HepG2 (cell line): ENCODE measurements around the gene ADARB2. TPM values are rescaled to one million over a fixed set of nuclear protein-coding genes. Genes with fewer than 3 reads are reported as not detected.

Experiments
- ATAC-seq: fragments of 200-7000 bp; cut with Tn5 transposase; 3 replicates; pipeline ENCODE4 v1.9.1; 2020; ENCODE audit warnings: mild to moderate bottlenecking, moderate library complexity
- BruUV-seq: library from RNA; stranded (reverse); fragments of 400-500 nt; replicated peaks from 2 replicates; lab custom pipeline; 2021; lab: Mats Ljungman, UMichigan
- CTCF ChIA-PET: fragments of 300-600 bp; formaldehyde crosslinking; extraction: SDS; loops from one replicate; lab custom pipeline; 2021; ENCODE audit warnings: low total read pairs, inconsistent platforms, low intra/inter-chr PET ratio; lab: Yijun Ruan, JAX
- POLR2A ChIA-PET: fragments of 350-600 bp; sonication (Branson Sonifier 250); formaldehyde crosslinking; loops from one replicate; lab custom pipeline; 2020; ENCODE audit warnings: antibody characterized with exemption, inconsistent platforms; lab: Yijun Ruan, JAX
- DNase-seq: peaks from one replicate; pipeline ENCODE4 v3.0.0-alpha.2; 2015; ENCODE audit warnings: low spot score
- FAIRE-seq: peaks from 3 replicates; lab custom pipeline; 2011; peaks lifted over from hg19 to GRCh38; lab: Jason Lieb, UNC
- H2AFZ ChIP-seq: one replicate; pipeline ENCODE4 v1.6.1; 2011; ENCODE audit warnings: low read length, inconsistent platforms
- H3K27ac ChIP-seq: fragments of 300-600 bp; 3 replicates; pipeline ENCODE4 v1.8.0; 2011; ENCODE audit warnings: mixed run types, mild to moderate bottlenecking, mixed read lengths, low read length, inconsistent platforms; ENCODE audit not compliant: insufficient read depth; ENCODE audit errors: extremely low read length
- H3K27me3 ChIP-seq, 2 experiments: fragments of 200-600 bp in 1 of 2; 2 replicates in 1 of 2; 3 replicates in 1 of 2; pipeline versions ENCODE4 v1.6.0 to v1.8.0; 2011; ENCODE audit warnings: low read length in 2 of 2, mild to moderate bottlenecking in 2 of 2, moderate library complexity in 2 of 2, inconsistent platforms in 1 of 2; ENCODE audit not compliant: insufficient read depth in 2 of 2, control insufficient read depth in 1 of 2
- H3K36me3 ChIP-seq, 2 experiments: fragments of 200-600 bp in 1 of 2; replicated peaks in 1 of 2; 2 replicates in 1 of 2; 3 replicates in 1 of 2; pipeline versions ENCODE4 v1.5.1 to v1.8.0; 2011; ENCODE audit warnings: low read length in 2 of 2, inconsistent platforms in 1 of 2; ENCODE audit not compliant: insufficient read depth in 2 of 2, control insufficient read depth in 1 of 2
- H3K4me1 ChIP-seq: 2 replicates; pipeline ENCODE4 v1.5.1; 2012; ENCODE audit warnings: low read length, inconsistent platforms; ENCODE audit not compliant: insufficient read depth
- H3K4me2 ChIP-seq: 2 replicates; pipeline ENCODE4 v1.6.0; 2011; ENCODE audit warnings: low read depth, low read length, inconsistent platforms
- H3K4me3 ChIP-seq, 3 experiments: fragments of 200-600 bp in 1 of 3; sonication (generic), shearing (Covaris generic) in 1 of 3; replicated peaks in 1 of 3; 2 replicates each; pipeline ENCODE4 v1.5.1; 2011 to 2016; ENCODE audit warnings: low read length in 3 of 3, inconsistent platforms in 2 of 3, low read depth in 2 of 3, mild to moderate bottlenecking in 2 of 3, control low read depth in 1 of 3, mixed read lengths in 1 of 3; ENCODE audit not compliant: insufficient read depth in 1 of 3
- H3K79me2 ChIP-seq: one replicate; pipeline ENCODE4 v1.6.1; 2011; ENCODE audit warnings: low read length, inconsistent platforms; ENCODE audit not compliant: insufficient read depth
- H3K9ac ChIP-seq: 2 replicates; pipeline ENCODE4 v1.6.0; 2011; ENCODE audit warnings: mild to moderate bottlenecking, low read depth, low read length, inconsistent platforms; ENCODE audit not compliant: insufficient read depth
- H3K9me3 ChIP-seq: 2 replicates; pipeline ENCODE4 v1.5.1; 2012; ENCODE audit warnings: mild to moderate bottlenecking, low read length
- H4K20me1 ChIP-seq: 2 replicates; pipeline ENCODE4 v1.6.0; 2011; ENCODE audit warnings: inconsistent platforms, mild to moderate bottlenecking, low read length, moderate library complexity; ENCODE audit not compliant: insufficient read depth
- BCLAF1 ChIP-seq: fragments of 450-650 bp; IDR thresholded peaks from 2 replicates; pipeline ENCODE4 v1.6.1; 2017; ENCODE audit warnings: mild to moderate bottlenecking
- CENPT ChIP-seq: sonication (generic); formaldehyde crosslinking; IDR thresholded peaks from 2 replicates; pipeline ENCODE4 v1.8.0; 2022; ENCODE audit warnings: low read depth, mild to moderate bottlenecking, moderate library complexity, missing genetic modification reagents
- FOXP4 ChIP-seq: sonication (generic); formaldehyde crosslinking; IDR thresholded peaks from 2 replicates; pipeline ENCODE4 v1.4.0; 2020; ENCODE audit warnings: missing genetic modification reagents
- GLI4 ChIP-seq: sonication (generic); formaldehyde crosslinking; IDR thresholded peaks from 2 replicates; pipeline ENCODE4 v1.5.1; 2020; ENCODE audit warnings: missing genetic modification reagents, mild to moderate bottlenecking, moderate library complexity, borderline replicate concordance
- HOXD1 ChIP-seq: sonication (generic); formaldehyde crosslinking; IDR thresholded peaks from 2 replicates; pipeline ENCODE4 v1.5.0; 2020; ENCODE audit warnings: missing genetic modification reagents
- MLX ChIP-seq: IDR thresholded peaks from 2 replicates; pipeline ENCODE4 v1.6.1; 2016
- NFYB ChIP-seq: sonication (generic); formaldehyde crosslinking; IDR thresholded peaks from 2 replicates; pipeline ENCODE4 v1.4.0; 2020; ENCODE audit warnings: missing genetic modification reagents
- STAT5B ChIP-seq: sonication (generic); formaldehyde crosslinking; IDR thresholded peaks from 2 replicates; pipeline ENCODE4 v1.4.0; 2020; ENCODE audit warnings: missing genetic modification reagents
- TIGD3 ChIP-seq: sonication (generic); formaldehyde crosslinking; IDR thresholded peaks from 2 replicates; pipeline ENCODE4 v1.5.1; 2020; ENCODE audit warnings: mild to moderate bottlenecking, missing genetic modification reagents, borderline replicate concordance
- ZFP36L1 ChIP-seq: sonication (generic); formaldehyde crosslinking; IDR thresholded peaks from 2 replicates; pipeline ENCODE4 v1.8.0; 2022; ENCODE audit warnings: mild to moderate bottlenecking, missing genetic modification reagents, moderate library complexity
- ZNF253 ChIP-seq: sonication (generic); formaldehyde crosslinking; IDR thresholded peaks from 2 replicates; pipeline ENCODE4 v1.8.0; 2022; ENCODE audit warnings: mild to moderate bottlenecking, missing genetic modification reagents, borderline replicate concordance
- ZNF30 ChIP-seq: sonication (generic); formaldehyde crosslinking; IDR thresholded peaks from 2 replicates; pipeline ENCODE4 v1.5.0; 2020; ENCODE audit warnings: mild to moderate bottlenecking, missing genetic modification reagents
- ZNF33B ChIP-seq: sonication (generic); formaldehyde crosslinking; IDR thresholded peaks from 2 replicates; pipeline ENCODE4 v1.5.1; 2020; ENCODE audit warnings: mild to moderate bottlenecking, missing genetic modification reagents
- ZNF484 ChIP-seq: sonication (generic); formaldehyde crosslinking; IDR thresholded peaks from 2 replicates; pipeline ENCODE4 v1.5.1; 2020; ENCODE audit warnings: mild to moderate bottlenecking, low read depth, missing genetic modification reagents, borderline replicate concordance
- ZNF556 ChIP-seq: sonication (generic); formaldehyde crosslinking; IDR thresholded peaks from 2 replicates; pipeline ENCODE4 v1.4.0; 2020; ENCODE audit warnings: mild to moderate bottlenecking, missing genetic modification reagents, borderline replicate concordance
- ZSCAN22 ChIP-seq: sonication (generic); formaldehyde crosslinking; IDR thresholded peaks from 2 replicates; pipeline ENCODE4 v1.4.0; 2020; ENCODE audit warnings: mild to moderate bottlenecking, missing genetic modification reagents
- WGBS: methylation state at CpG from one replicate; pipeline ENCODE4 v1.1.6; 2017; ENCODE audit warnings: low lambda C conversion rate; 5-methylcytosine and 5-hydroxymethylcytosine counted together
- in situ Hi-C: cut with HindIII; loops from 2 replicates; pipeline ENCODE4 v1.10.0; 2017; ENCODE audit warnings: low pct_unique_long_range_greater_than_20kb; ENCODE audit not compliant: extremely low pct_ligation_motif_present
- intact Hi-C: fragments of 100-400 bp; cut with micrococcal nuclease; formaldehyde crosslinking; loops from one replicate; pipeline ENCODE4 v1.10.0; 2022; ENCODE audit not compliant: unreplicated experiment
- polyA plus RNA-seq, 8 experiments: library from polyadenylated mRNA; depleted of rRNA in 3 of 8; stranded (reverse) in 7 of 8; unstranded in 1 of 8; fragments of >200 nt; fragmentation: Illumina TruSeq in 4 of 8; extraction: Trizol in 4 of 8; gene quantifications; 2 replicates each; pipeline versions ENCODE4 v1.2.1 to v1.2.3, GENCODE V29; 2011 to 2016; ENCODE audit warnings: low read depth in 4 of 8, missing spikeins in 1 of 8, mixed read lengths in 1 of 8; ENCODE audit not compliant: insufficient read depth in 1 of 8
- total RNA-seq, 5 experiments: library from RNA; depleted of rRNA; stranded (reverse); fragments of >200 nt; fragmentation: Illumina TruSeq; extraction: Trizol; gene quantifications; 2 replicates each; pipeline ENCODE4 v1.2.3, GENCODE V29; 2016; ENCODE audit warnings: low read depth in 1 of 5
- TF ChIP-seq, protein P1 (sequence below): sonication (generic); formaldehyde crosslinking; IDR thresholded peaks from 2 replicates; pipeline ENCODE4 v1.5.1; 2020; ENCODE audit warnings: missing genetic modification reagents, mild to moderate bottlenecking, borderline replicate concordance

ADARB2 gene
- total and polyA plus RNA-seq, 2 of the 13 experiments (the other 11 are each of a cell fraction or from before 2014, with no cell fraction given), result not detected

- H3K79me2 ChIP-seq, result no peaks in the 10 kb centered on the region
- intact Hi-C loops (no loop called here), in situ Hi-C loops (no loop called here)
- ATAC-seq (no peak), DNase-seq (no peak), FAIRE-seq (no peak)
- H3K4me1 ChIP-seq, result no peaks in the 10 kb centered on the region
- H3K4me3 ChIP-seq, result no peak overlapping the region
- H3K9ac ChIP-seq, result no peak overlapping the region
- no TSS peak for BruUV-seq
- no peaks in the 10 kb centered on the region for H4K20me1 ChIP-seq
- ChIA-PET CTCF (no interaction called here), POLR2A (no interaction called here)
- H3K4me2 ChIP-seq, result no peak overlapping the region
- no peak overlapping the region for H2AFZ ChIP-seq
- H3K27ac ChIP-seq, result no peak overlapping the region
- H3K9me3 ChIP-seq, result no peaks in the 10 kb centered on the region
- H3K36me3 ChIP-seq, result no peaks in the 10 kb centered on the region
- 4% methylated on average over 6 of the region's 6 CpGs for WGBS
- H3K27me3 ChIP-seq, result peaks cover 0 to 7% of the 10 kb centered on the region in 2 experiments; a peak in 2 of 5 replicates
- no peak for TF ChIP-seq TIGD3
- no peak for TF ChIP-seq GLI4 (CRISPR knock-in tag)
- TF ChIP-seq CENPT (CRISPR knock-in tag), result no peak
- no peak for TF ChIP-seq BCLAF1
- TF ChIP-seq NFYB, result no peak
- TF ChIP-seq FOXP4 (CRISPR knock-in tag), result no peak
- TF ChIP-seq ZNF253, result no peak
- TF ChIP-seq HOXD1 (CRISPR knock-in tag), result no peak
- no peak for TF ChIP-seq ZNF30
- TF ChIP-seq ZNF484 (CRISPR knock-in tag), result no peak
- TF ChIP-seq, protein P1, sequence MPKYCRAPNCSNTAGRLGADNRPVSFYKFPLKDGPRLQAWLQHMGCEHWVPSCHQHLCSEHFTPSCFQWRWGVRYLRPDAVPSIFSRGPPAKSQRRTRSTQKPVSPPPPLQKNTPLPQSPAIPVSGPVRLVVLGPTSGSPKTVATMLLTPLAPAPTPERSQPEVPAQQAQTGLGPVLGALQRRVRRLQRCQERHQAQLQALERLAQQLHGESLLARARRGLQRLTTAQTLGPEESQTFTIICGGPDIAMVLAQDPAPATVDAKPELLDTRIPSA, result no peak
- TF ChIP-seq ZNF33B (CRISPR knock-in tag), result no peak
- TF ChIP-seq MLX (CRISPR knock-in tag), result no peak
- no peak for TF ChIP-seq ZSCAN22 (CRISPR knock-in tag)
- no peak for TF ChIP-seq ZNF556 (CRISPR knock-in tag)
- TF ChIP-seq ZFP36L1 (CRISPR knock-in tag), result no peak
- TF ChIP-seq STAT5B (CRISPR knock-in tag), result no peak
Observed at GRCh38 chr10:1454951-1455350, 282.4 kb downstream of the ADARB2 start.
